Esophagus squamous epithelium (tissue), 5 donors: ENCODE data around the gene KANK2. TPM values are rescaled to one million over a fixed set of nuclear protein-coding genes. Genes with fewer than 3 reads are reported as not detected.

ENCODE experiments used
- DNase-seq: peaks from one replicate; lab custom pipeline; 2025; lab: John Stamatoyannopoulos, UW
- H3K27ac ChIP-seq, 4 donors: fragments of 200-600 bp; sonication (generic); one replicate each; pipeline ENCODE4 v1.5.1; 2016 to 2019; ENCODE audit warnings: mild to moderate bottlenecking in 1 of 4
- H3K27me3 ChIP-seq, 4 donors: fragments of 200-600 bp; sonication (generic); 1 replicate in 3 of 4; 2 replicates in 1 of 4; pipeline versions ENCODE4 v1.5.1 to v1.6.0; 2017 to 2021; ENCODE audit warnings: antibody characterized with exemption in 1 of 4
- H3K36me3 ChIP-seq, 3 donors: fragments of 200-600 bp; sonication (generic); one replicate each; pipeline ENCODE4 v1.5.1; 2016 to 2019
- H3K4me1 ChIP-seq, 3 donors: fragments of 200-600 bp; sonication (generic); one replicate each; pipeline ENCODE4 v1.5.1; 2017 to 2019
- H3K4me3 ChIP-seq, 4 donors: fragments of 200-600 bp; sonication (generic); 1 replicate in 3 of 4; 2 replicates in 1 of 4; pipeline ENCODE4 v1.5.1; 2016 to 2019; ENCODE audit warnings: mild to moderate bottlenecking in 2 of 4, moderate library complexity in 1 of 4
- H3K9me3 ChIP-seq, 3 donors: fragments of 200-600 bp; sonication (generic); one replicate each; pipeline ENCODE4 v1.5.1; 2016 to 2019
- POLR2A ChIP-seq, 4 donors: fragments of 450-650 bp; IDR thresholded peaks; one replicate each; pipeline ENCODE4 v1.6.1; 2017; ENCODE audit warnings: antibody characterized with exemption in 4 of 4, mild to moderate bottlenecking in 4 of 4, moderate library complexity in 3 of 4
- WGBS, 2 donors: methylation state at CpG; one replicate each; pipeline ENCODE4 v1.1.5; 2018; 5-methylcytosine and 5-hydroxymethylcytosine counted together
- intact Hi-C: fragments of 100-400 bp; cut with DNase I; formaldehyde crosslinking; loops from one replicate; pipeline ENCODE4 v1.15.0; 2022
- total RNA-seq, 4 donors: library from RNA; depleted of rRNA; stranded (reverse); fragments of >200 nt; gene quantifications; one replicate each; pipeline ENCODE4 v1.1.0, GENCODE V29; 2016
- TF ChIP-seq, protein P1 (sequence below), 6 experiments: fragments of 450-650 bp in 4 of 6; fragments of 200-600 bp in 2 of 6; sonication (generic) in 2 of 6; IDR thresholded peaks; one replicate each; pipeline ENCODE4 v1.5.1; 2016 to 2019; ENCODE audit warnings: antibody characterized with exemption in 6 of 6, mild to moderate bottlenecking in 4 of 6, moderate library complexity in 4 of 6
- donor health status: DM: yes; HTN: yes; CAD: no.

Gene KANK2
- total RNA-seq, 4 donors from 2014 or later, result 29.3 to 287 (median 57.1) TPM

DNA sequence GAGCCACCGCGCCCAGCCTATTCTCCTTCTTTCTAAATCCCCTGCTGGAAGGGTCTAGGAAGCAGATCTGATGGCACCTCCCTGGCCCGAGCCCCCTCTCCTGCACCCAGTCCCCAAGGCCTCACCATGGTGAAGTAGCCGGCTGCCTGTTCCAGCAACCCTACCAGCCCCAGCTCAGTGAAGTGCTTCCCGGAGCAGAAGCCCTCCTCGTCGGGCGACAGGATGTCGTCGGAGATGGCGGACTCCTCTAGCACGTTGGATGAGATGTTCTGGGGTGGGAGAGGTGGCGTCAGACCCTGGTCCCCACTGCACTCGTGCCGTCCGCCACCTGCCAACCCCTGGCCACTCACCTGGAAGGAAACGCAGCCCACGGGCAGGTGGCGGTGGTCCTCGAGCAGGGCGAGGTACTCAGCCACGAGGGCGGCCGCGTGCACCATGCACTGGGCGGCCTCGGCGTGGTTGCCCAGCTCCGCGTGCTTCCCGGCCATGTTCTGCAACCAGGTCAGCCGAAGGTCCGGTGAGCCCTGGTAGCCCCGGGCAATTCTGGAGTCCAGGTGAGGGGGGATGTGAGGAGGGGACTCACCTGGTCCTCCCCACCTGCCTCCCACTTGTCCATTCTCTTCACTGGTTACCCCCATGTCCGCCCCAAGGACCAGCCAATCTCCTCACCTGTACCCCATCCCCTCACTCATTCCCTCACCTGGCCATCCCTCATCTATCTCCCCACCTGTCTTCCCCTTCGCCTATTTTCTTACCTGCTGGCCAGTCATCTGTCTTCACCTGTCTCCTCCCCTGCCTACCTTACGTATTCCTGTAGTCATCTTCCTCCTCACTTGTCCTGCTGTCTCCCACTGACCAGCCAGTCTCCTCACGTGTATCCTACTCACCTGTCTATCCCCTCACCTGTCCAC lies 11.5 kb upstream of the KANK2 start:
- WGBS, 2 donors, result 81 to 85% methylated on average over 15 to 26 of the region's 38 CpGs
- H3K4me1 ChIP-seq, result peaks cover 0 to 16% (median 4%) of the 10 kb centered on the region in 3 donors
- no peaks in the 10 kb centered on the region for H3K27me3 ChIP-seq
- H3K9me3 ChIP-seq, result no peaks in the 10 kb centered on the region
- H3K36me3 ChIP-seq, result peaks cover 0 to 66% (median 3%) of the 10 kb centered on the region in 3 donors
- H3K27ac ChIP-seq, result no peak overlapping the region
- intact Hi-C loops, result loop anchor here (10.0 kb wide), 1 partner anchor 174 kb away; no protein-coding TSS in a partner anchor
- no peak overlapping the region for H3K4me3 ChIP-seq
- no peak for TF ChIP-seq POLR2A (IDR thresholded peaks at IDR 0.05)
- TF ChIP-seq, protein P1, sequence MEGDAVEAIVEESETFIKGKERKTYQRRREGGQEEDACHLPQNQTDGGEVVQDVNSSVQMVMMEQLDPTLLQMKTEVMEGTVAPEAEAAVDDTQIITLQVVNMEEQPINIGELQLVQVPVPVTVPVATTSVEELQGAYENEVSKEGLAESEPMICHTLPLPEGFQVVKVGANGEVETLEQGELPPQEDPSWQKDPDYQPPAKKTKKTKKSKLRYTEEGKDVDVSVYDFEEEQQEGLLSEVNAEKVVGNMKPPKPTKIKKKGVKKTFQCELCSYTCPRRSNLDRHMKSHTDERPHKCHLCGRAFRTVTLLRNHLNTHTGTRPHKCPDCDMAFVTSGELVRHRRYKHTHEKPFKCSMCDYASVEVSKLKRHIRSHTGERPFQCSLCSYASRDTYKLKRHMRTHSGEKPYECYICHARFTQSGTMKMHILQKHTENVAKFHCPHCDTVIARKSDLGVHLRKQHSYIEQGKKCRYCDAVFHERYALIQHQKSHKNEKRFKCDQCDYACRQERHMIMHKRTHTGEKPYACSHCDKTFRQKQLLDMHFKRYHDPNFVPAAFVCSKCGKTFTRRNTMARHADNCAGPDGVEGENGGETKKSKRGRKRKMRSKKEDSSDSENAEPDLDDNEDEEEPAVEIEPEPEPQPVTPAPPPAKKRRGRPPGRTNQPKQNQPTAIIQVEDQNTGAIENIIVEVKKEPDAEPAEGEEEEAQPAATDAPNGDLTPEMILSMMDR (IDR thresholded peaks at IDR 0.05), result no peak
- DNase-seq, result no peak

- H3K9me3 ChIP-seq, result no peaks in the 10 kb centered on the region
- 71% methylated on average over 6 to 8 of the region's 9 CpGs for WGBS, 2 donors
- intact Hi-C loops, result loop anchor here (10.0 kb wide), 1 partner anchor 171 kb away; no protein-coding TSS in a partner anchor
- H3K27me3 ChIP-seq, result no peaks in the 10 kb centered on the region
- H3K4me3 ChIP-seq, result no peak overlapping the region
- H3K36me3 ChIP-seq, result peaks cover 0 to 60% (median 0%) of the 10 kb centered on the region in 3 donors
- no peak for DNase-seq
- TF ChIP-seq, protein P1 (IDR thresholded peaks at IDR 0.05), result no peak
- no peak for TF ChIP-seq POLR2A (IDR thresholded peaks at IDR 0.05)
- peak overlapping the region in 2 of 4 donors; percentile 9 to 88 for H3K27ac ChIP-seq
- H3K4me1 ChIP-seq, result peaks cover 0 to 31% (median 12%) of the 10 kb centered on the region in 3 donors
These were observed 8.7 kb upstream of the KANK2 start for GRCh38 chr19:11205939-11206570.

DNA sequence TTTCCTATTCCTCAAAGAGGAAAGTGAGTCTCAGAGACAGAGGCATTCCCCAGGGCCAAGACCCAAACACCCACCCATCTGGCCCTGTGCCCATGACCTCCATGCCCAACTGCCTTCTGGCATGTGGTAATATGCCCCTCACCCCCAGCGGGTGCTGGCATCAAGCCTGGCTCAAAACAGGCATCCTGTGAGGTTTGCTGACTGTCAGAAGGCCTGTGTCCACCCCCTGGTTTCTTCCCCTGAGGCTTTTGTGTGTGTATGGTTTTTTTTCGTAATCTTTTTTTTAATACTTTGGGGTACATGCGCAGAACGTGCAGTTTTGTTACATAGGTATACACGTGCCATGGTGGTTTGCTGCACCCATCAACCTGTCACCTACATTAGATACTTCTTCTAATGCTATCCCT lies 7.6 kb upstream of the KANK2 start:
- Histone ChIP-seq H3K4me3 (no peak overlapping the region), H3K9me3 (no peaks in the 10 kb centered on the region), H3K27me3 (no peaks in the 10 kb centered on the region), H3K27ac (peak overlapping the region in 3 of 4 donors; percentile 88 to 93 (median 89)), H3K4me1 (peaks cover 0 to 31% (median 12%) of the 10 kb centered on the region in 3 donors), H3K36me3 (peaks cover 0 to 67% (median 0%) of the 10 kb centered on the region in 3 donors)
- WGBS, 2 donors, result 25 to 51% methylated on average over 5 of the region's 5 CpGs
- no peak for TF ChIP-seq POLR2A (IDR thresholded peaks at IDR 0.05)
- TF ChIP-seq, protein P1 (IDR thresholded peaks at IDR 0.05), result no peak
- intact Hi-C loops, result loop anchor here (5.0 to 10.0 kb wide), 2 partner anchors 68 to 170 kb away; no protein-coding TSS in a partner anchor
- DNase-seq, result no peak

DNA sequence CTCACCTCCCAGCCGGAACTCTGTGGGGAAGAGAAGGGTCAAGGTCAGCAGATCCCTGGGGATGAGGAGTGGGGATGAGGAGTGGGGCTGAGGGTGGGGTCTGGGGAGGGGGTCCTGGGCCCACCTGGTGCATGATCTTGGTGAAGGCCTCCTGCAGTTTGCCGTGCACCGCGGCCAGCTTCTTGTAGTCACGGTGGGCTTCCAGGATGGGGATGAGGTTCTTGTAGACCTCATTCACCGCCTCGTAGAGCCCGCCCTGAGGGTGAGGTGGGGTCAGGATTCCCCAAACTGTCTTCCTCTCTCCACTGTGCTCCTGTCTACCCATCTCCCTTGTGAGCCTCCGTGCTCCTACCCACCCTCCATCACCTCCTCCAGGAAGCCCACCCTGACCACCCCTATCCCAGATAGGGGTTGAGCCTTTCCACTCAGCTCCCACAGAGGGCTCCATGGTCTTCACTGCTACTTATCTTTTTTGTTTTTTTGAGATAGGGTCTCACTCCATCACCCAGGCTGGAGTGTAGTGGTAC lies 6.8 kb upstream of the KANK2 start:
- Histone ChIP-seq H3K4me1 (peaks cover 0 to 32% (median 12%) of the 10 kb centered on the region in 3 donors), H3K36me3 (peaks cover 0 to 71% (median 0%) of the 10 kb centered on the region in 3 donors), H3K27ac (peak overlapping the region; percentile 67 to 93 (median 88)), H3K9me3 (no peaks in the 10 kb centered on the region), H3K4me3 (peak overlapping the region in 2 of 4 donors; percentile 5 to 15), H3K27me3 (no peaks in the 10 kb centered on the region)
- TF ChIP-seq POLR2A (IDR thresholded peaks at IDR 0.05), result no peak
- TF ChIP-seq, protein P1 (IDR thresholded peaks at IDR 0.05), result no peak
- 72% methylated on average over 8 of the region's 9 CpGs for WGBS, 2 donors
- intact Hi-C loops, result loop anchor here (5.0 to 10.0 kb wide), 2 partner anchors 67 to 169 kb away; no protein-coding TSS in a partner anchor
- DNase-seq, result no peak
